GM12872 (cell line): ENCODE data around the gene ZNF621.

Source experiments
- CTCF ChIP-seq: IDR thresholded peaks from 3 replicates; pipeline ENCODE4 v1.5.1; 2011; ENCODE audit warnings: low read depth, mild to moderate bottlenecking, low read length, moderate library complexity; ENCODE audit not compliant: insufficient read depth

The ZNF621 gene

GRCh38 chr3:40524568-40525285, at the start of gene ZNF621:
ZNF621 (plus strand) TSS chr3:40524960; CDS start chr3:40525841, 881 bp downstream.
- TF ChIP-seq CTCF: no peak

- no peak for TF ChIP-seq CTCF
Observed at GRCh38 chr3:40476478-40477470, 48.0 kb upstream of the ZNF621 start, which contains the start of gene ZNF619. ZNF619 (plus strand) TSS chr3:40477122; CDS start chr3:40477980, 858 bp downstream.

GRCh38 chr3:40477666-40478065, 47.1 kb upstream of the ZNF621 start:
- no peak for TF ChIP-seq CTCF

GRCh38 chr3:40487172-40487571, 37.6 kb upstream of the ZNF621 start:
- no peak for TF ChIP-seq CTCF

- TF ChIP-seq CTCF: no peak
Observed at GRCh38 chr3:40490916-40491315, 33.8 kb upstream of the ZNF621 start.

GRCh38 chr3:40494698-40495097, 30.1 kb upstream of the ZNF621 start:
- no peak for TF ChIP-seq CTCF

GRCh38 chr3:40497288-40497687, 27.5 kb upstream of the ZNF621 start:
- TF ChIP-seq CTCF: no peak
